A673 (cell line): ENCODE results near the gene EMCN. TPM values are rescaled to one million over a fixed set of nuclear protein-coding genes. Genes with fewer than 3 reads are reported as not detected.

ENCODE experiments used
- BruUV-seq: library from RNA; stranded (reverse); fragments of 400-500 nt; replicated peaks from 2 replicates; lab custom pipeline; 2021; lab: Mats Ljungman, UMichigan
- CTCF ChIA-PET: fragments of 300-600 bp; sonication (Branson Sonifier 250); formaldehyde crosslinking; loops from one replicate; lab custom pipeline; 2022; ENCODE audit warnings: antibody characterized with exemption; lab: Charles Lee
- POLR2A ChIA-PET: fragments of 300-600 bp; sonication (Branson Sonifier 250); formaldehyde crosslinking; loops from one replicate; lab custom pipeline; 2022; ENCODE audit warnings: antibody characterized with exemption; ENCODE audit not compliant: low non-redundant PET; lab: Charles Lee
- DNase-seq: peaks from one replicate; pipeline ENCODE4 v3.0.0-alpha.2; 2015; ENCODE audit warnings: low spot score
- H3K27ac ChIP-seq: fragments of 200-600 bp; sonication (generic); 2 replicates; pipeline ENCODE4 v1.5.1; 2016; ENCODE audit warnings: mixed run types, low read depth, mild to moderate bottlenecking, mixed read lengths, antibody characterized with exemption, low read length; ENCODE audit not compliant: poor library complexity, severe bottlenecking
- H3K27me3 ChIP-seq: fragments of 200-600 bp; sonication (generic); replicated peaks from 2 replicates; pipeline ENCODE4 v1.6.1; 2017; ENCODE audit warnings: mixed run types, low read depth, mild to moderate bottlenecking, mixed read lengths, antibody characterized with exemption, low read length; ENCODE audit not compliant: insufficient read depth, poor library complexity
- H3K36me3 ChIP-seq: fragments of 200-600 bp; sonication (generic); 2 replicates; pipeline ENCODE4 v1.6.1; 2016; ENCODE audit warnings: mixed run types, mild to moderate bottlenecking, mixed read lengths, antibody characterized with exemption, low read length; ENCODE audit not compliant: insufficient read depth, poor library complexity, severe bottlenecking
- H3K4me1 ChIP-seq: fragments of 200-600 bp; sonication (generic); 2 replicates; pipeline ENCODE4 v1.6.1; 2017; ENCODE audit warnings: mixed run types, mild to moderate bottlenecking, mixed read lengths, antibody characterized with exemption, low read length; ENCODE audit not compliant: insufficient read depth, poor library complexity, severe bottlenecking
- H3K4me3 ChIP-seq: fragments of 200-600 bp; sonication (generic); 2 replicates; pipeline ENCODE4 v1.5.1; 2016; ENCODE audit warnings: low read depth, mixed run types, mild to moderate bottlenecking, mixed read lengths, low read length; ENCODE audit not compliant: poor library complexity, severe bottlenecking
- H3K9me3 ChIP-seq: fragments of 200-600 bp; sonication (generic); 2 replicates; pipeline ENCODE4 v1.6.1; 2016; ENCODE audit warnings: mixed run types, low read depth, mild to moderate bottlenecking, mixed read lengths, antibody characterized with exemption, low read length; ENCODE audit not compliant: poor library complexity, severe bottlenecking
- EZH2 ChIP-seq: fragments of 200-600 bp; sonication (generic); IDR thresholded peaks from 2 replicates; pipeline ENCODE4 v1.6.1; 2017; ENCODE audit warnings: borderline replicate concordance, low read depth, mild to moderate bottlenecking, mixed read lengths, antibody characterized with exemption, low read length; ENCODE audit not compliant: poor library complexity, severe bottlenecking
- intact Hi-C: fragments of 100-400 bp; cut with micrococcal nuclease; formaldehyde crosslinking; loops from one replicate; pipeline ENCODE4 v1.10.0; 2022; ENCODE audit not compliant: unreplicated experiment
- total RNA-seq: library from RNA; stranded (reverse); gene quantifications from 2 replicates; pipeline ENCODE4 v1.2.3, GENCODE V29; 2021
- TF ChIP-seq, protein P1 (sequence below): fragments of 300-800, 200-600 bp; sonication (generic); conservative IDR thresholded peaks from 2 replicates; pipeline ENCODE4 v1.5.1; 2017; ENCODE audit warnings: low read depth, mild to moderate bottlenecking, antibody characterized with exemption, low read length, moderate library complexity, mixed read lengths

EMCN gene
- total RNA-seq, 1 experiment from 2014 or later = 7.8 TPM

DNA sequence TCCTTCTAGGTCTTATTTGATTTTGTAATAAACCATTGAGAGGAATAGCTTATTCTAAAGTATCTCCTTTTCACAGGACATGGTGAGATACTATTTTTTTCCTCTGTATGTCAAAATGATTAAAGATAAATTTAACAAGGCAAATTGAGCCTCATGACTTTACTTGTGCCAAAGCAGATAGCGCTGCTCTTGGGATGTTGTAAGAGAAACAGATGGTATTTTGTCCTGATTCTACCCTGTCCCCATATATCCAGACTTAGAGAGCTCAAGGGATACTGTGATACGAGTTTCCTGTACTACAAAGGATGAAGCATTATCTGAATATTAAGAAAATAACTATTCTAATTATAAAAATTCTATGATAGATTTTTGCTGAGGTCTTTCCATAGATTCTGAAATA, 34.0 kb downstream of the EMCN start:
- no peaks in the 10 kb centered on the region for H3K36me3 ChIP-seq
- H3K4me1 ChIP-seq = no peaks in the 10 kb centered on the region
- no peaks in the 10 kb centered on the region for H3K9me3 ChIP-seq
- ChIA-PET CTCF (no interaction called here), POLR2A (no interaction called here)
- no TSS peak for BruUV-seq
- intact Hi-C loops = no loop called here
- H3K27ac ChIP-seq = no peak overlapping the region
- TF ChIP-seq EZH2 = no peak
- TF ChIP-seq, protein P1, sequence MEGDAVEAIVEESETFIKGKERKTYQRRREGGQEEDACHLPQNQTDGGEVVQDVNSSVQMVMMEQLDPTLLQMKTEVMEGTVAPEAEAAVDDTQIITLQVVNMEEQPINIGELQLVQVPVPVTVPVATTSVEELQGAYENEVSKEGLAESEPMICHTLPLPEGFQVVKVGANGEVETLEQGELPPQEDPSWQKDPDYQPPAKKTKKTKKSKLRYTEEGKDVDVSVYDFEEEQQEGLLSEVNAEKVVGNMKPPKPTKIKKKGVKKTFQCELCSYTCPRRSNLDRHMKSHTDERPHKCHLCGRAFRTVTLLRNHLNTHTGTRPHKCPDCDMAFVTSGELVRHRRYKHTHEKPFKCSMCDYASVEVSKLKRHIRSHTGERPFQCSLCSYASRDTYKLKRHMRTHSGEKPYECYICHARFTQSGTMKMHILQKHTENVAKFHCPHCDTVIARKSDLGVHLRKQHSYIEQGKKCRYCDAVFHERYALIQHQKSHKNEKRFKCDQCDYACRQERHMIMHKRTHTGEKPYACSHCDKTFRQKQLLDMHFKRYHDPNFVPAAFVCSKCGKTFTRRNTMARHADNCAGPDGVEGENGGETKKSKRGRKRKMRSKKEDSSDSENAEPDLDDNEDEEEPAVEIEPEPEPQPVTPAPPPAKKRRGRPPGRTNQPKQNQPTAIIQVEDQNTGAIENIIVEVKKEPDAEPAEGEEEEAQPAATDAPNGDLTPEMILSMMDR = no peak
- no peaks in the 10 kb centered on the region for H3K27me3 ChIP-seq
- H3K4me3 ChIP-seq = no peak overlapping the region
- no peak for DNase-seq

DNA sequence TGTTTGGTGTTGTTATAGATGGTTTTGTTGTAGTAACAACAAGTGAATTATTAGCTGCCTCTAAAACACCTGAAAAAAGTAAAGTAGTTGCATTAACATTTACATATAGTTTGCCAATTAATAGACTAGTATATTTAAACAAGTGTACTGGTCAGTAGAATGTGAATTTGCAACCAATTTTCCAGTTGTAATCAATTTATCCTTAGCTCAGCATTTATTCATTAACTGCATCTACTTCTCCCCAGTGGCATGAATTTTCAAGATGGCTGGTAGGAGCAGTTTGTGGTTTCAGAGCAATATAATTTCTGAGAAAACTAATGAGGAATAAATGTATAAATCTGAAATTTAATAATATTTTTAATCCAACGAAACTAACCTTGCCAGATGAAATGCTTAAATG, 37.9 kb downstream of the EMCN start:
- H3K27me3 ChIP-seq = no peaks in the 10 kb centered on the region
- POLR2A ChIA-PET = no interaction called here
- H3K36me3 ChIP-seq = no peaks in the 10 kb centered on the region
- no peaks in the 10 kb centered on the region for H3K9me3 ChIP-seq
- H3K27ac ChIP-seq = no peak overlapping the region
- CTCF ChIA-PET = no interaction called here
- TF ChIP-seq, protein P1 = no peak
- TF ChIP-seq EZH2 = no peak
- no peaks in the 10 kb centered on the region for H3K4me1 ChIP-seq
- no TSS peak for BruUV-seq
- no peak for DNase-seq
- no peak overlapping the region for H3K4me3 ChIP-seq
- intact Hi-C loops = no loop called here

DNA sequence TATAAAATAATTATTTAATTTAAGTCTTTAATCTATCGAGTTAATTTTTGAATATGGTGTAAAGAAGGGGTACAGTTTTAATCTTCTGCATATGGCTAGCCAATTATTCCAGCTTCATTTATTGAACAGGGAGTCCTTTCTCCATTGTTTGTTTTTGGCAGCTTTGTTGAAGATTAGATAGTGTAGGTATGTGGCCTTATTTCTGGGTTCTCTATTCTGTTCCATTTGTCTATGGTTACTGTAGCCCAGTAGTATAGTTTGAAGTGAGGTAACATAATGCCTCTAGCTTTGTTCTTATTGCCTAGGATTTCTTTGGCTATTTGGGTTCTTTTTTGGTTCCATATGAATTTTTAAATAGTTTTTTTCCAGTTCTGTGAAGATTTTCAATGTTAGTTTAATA, 48.3 kb downstream of the EMCN start:
- H3K4me3 ChIP-seq = no peak overlapping the region
- no TSS peak for BruUV-seq
- POLR2A ChIA-PET = no interaction called here
- no peaks in the 10 kb centered on the region for H3K4me1 ChIP-seq
- H3K27ac ChIP-seq = no peak overlapping the region
- H3K27me3 ChIP-seq = no peaks in the 10 kb centered on the region
- TF ChIP-seq EZH2 = no peak
- TF ChIP-seq, protein P1 = no peak
- no peak for DNase-seq
- no peaks in the 10 kb centered on the region for H3K9me3 ChIP-seq
- CTCF ChIA-PET = no interaction called here
- intact Hi-C loops = no loop called here
- H3K36me3 ChIP-seq = no peaks in the 10 kb centered on the region
